SIG-M5 (cell line): ENCODE measurements around the gene ABI3.

Experiments used
- DNase-seq: peaks from one replicate; lab custom pipeline; 2025; lab: John Stamatoyannopoulos, UW

ABI3 gene

GRCh38 chr17:49225554-49226236, 15.2 kb downstream of the ABI3 start:
- DNase-seq, result no peak

GRCh38 chr17:49226771-49227435, 16.4 kb downstream of the ABI3 start:
- no peak for DNase-seq

GRCh38 chr17:49227436-49228261, 17.1 kb downstream of the ABI3 start:
- DNase-seq, result no peak

DNA sequence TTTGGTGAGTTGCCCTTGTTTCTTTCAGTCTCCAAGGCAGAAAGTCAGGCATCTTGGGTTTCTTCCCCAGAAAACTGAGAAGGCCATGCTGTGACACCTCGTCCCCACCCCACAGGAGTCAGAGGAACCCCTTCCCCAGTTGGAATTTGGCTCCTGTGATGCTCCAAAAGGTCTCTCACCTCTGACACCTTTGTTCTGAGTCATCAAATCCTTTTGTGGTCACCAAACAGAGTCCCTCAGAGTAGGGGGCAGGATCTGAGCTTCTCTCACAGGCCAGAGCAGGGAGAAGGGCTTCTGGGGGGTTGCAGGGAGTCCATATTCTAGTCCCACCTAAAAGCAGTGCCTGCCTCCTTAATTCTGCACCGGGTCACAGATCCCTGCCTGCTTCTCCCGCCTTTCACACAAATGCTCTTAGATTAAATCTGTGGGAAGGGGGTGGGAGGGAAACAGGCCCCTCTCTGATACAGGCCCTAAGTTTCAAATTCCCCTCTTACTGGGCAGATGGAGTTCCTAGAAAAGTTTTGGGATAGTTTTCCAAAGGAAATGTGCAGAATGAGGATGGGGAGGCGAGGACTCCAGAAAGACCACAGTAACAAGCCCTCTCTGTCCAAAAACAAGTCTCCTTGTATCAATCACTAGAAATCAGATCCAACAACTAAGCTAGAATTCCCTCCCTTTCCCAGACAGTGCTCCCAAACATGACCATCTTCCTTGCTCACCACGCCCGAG, 18.7 kb downstream of the ABI3 start:
- DNase-seq, result no peak

DNA sequence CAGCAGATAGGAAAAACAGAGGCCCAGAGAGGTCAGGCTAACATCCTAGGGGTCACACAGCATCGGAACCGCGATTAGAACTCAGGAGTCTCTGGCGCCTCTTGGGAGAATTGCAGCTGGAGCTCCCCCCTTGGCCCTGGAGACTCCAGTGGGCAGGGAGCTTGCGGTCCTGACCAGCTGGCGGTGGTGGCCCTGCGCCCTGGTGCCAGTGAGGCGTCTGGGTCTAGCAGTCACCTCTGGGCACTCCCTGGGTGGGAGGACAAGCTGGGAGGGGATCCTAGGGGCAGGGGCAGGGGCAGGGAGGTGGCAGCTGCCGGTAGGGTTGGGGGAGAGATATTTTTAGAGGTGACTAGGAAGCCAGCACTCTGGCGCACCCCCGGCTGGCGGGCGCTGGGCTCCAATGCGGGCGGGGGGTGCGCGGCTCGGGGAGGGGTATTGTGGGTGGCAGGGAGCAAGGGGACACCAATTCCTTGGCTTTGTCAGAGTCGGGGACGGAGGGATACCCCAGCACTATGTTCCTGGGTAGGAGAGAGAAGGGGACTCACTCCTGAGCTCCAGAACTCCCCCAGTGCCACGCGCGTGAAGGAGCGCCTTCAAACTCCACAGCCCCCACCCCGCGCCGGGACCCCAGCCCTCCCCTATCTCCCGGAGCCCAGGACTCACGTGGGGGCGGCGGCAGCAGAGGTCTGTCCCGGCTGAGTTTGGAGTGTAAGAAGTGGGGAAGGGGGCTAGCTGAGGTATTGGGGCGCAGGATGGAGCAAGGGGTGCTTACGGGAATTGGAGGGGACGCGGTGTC, 19.5 kb downstream of the ABI3 start:
- no peak for DNase-seq

DNA sequence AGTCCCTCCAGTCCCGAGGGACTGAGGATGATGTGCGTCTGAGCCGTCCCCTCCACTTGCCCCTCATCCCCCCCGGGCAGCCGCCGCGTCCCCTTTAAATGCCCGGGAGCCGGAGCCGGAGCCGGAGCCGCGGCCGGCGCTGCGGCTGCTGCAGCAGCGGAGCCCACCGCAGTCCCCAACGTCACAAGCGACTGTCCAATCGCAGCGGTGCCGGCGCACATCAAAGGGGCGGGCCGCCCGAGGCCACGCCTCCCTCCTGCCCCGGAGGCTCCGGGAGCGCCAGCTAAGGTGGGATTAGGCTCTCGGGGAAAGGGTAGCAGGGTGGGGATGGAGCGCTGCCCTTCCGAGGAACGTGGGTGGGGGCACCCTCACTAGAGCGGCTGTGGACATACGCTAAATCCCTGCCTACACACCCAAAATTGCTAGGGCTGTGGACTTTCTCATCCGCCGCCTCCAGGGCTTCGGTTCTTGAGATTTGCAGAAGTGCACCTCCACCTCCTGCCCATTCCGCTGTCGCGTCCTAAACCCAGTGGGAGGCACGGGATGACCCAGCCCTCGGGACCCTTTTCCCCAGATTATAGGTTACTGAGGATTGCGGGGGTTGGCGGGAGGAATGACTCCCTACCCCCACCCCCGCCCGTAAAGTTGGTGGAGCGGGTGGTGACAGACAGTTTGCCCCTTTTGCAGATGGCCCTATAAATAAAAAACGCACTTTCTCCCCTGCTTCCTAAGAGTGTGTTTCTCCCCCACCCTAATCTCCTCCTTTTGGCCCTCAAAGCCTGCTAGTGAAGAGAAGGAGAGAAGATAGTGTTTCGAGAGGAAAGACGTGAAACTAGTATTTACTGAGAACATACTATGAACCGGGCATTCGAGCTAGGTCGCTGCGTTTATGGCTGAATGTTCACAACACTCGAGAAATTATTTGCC, 20.4 kb downstream of the ABI3 start, which contains the start of gene PHOSPHO1:
PHOSPHO1 (minus strand) TSS at position 152 of the 927 bp plus-strand sequence. CDS start 4,096 bp downstream, outside the sequence.
- no peak for DNase-seq

GRCh38 chr17:49231563-49231894, 21.0 kb downstream of the ABI3 start:
- DNase-seq, result no peak

DNA sequence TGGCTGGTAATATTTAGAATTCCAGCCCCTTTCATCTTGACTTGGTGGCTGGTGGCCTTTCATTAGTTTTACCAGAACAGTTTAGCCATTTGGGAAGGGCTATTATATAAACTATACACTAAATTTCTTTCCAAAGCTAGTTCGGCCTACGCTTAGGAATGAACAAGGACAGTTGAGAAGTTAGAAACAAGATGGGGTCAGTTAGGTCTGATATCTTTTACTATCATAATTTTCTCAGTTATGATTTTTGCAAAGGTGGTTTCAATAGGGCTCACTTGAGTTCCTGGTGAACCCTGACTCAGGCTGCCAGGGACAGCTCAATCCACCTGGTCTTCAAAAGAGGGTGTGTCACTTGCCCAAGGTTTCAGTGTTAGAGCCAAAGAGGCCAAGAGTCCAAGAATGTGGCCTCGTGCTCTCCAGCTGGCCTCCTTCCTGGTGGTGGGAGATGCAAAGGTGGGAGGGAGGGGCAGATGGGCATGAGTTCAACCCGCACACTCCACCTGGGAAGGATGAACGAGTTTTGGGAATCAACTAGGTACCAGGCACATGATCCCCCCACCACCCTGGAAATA, 24.1 kb downstream of the ABI3 start:
- DNase-seq, result no peak

- DNase-seq, result no peak
These were observed 25.4 kb downstream of the ABI3 start for GRCh38 chr17:49235896-49236295.

DNA sequence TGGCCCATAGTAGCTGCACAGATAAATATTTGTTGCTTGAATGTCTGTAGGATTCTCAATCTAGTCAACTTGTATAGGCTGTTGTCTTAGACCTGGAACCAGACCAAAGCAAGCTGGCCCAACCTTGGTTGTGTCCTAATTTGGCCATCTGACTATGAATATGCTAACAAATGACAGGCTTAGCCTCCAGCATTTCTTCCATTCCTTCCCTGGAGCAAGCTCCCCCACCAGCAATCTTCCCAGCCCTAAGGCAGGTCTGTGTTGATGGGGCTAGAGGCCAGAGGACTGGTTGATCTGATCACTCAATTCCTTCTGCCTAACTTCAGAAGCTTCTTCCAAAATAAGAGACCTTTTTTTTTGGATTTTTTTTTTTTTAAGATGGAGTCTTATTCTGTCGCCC, 29.5 kb downstream of the ABI3 start:
- DNase-seq, result no peak

GRCh38 chr17:49240619-49241018, 30.1 kb downstream of the ABI3 start:
- no peak for DNase-seq

- no peak for DNase-seq
These were observed 30.5 kb downstream of the ABI3 start for GRCh38 chr17:49241040-49241439.

DNA sequence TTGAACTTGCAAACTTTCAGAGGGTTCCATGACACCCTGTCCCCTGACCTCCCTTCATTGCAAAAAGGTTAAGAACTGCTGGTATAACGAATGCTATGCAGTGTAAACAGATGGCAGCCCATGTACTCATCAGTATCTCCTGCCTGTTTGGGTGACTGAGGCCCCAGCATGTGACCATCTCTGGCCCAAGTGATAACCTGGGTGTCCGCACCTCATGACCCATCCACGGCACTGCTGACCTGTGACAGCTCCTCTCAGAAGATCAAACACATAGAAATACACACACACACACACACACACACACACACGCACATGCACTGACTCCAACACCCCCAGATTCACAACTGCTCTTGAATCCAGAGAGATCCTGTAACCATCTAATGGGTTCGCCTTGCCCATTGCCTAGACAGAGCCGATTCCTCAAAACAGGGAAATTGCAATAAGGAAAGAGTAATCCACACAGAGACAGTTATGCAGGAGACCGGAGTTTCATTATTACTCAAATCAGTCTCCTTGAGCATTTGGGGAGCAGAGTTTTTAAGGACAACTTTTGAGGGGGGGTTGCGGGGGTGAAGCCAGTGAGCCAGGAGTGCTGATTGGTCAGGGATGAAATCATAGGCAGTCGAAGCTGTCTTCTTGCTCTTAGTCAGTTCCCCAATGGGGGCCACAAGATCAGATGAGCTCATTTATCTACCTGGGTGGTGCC, 31.3 kb downstream of the ABI3 start:
- no peak for DNase-seq

DNA sequence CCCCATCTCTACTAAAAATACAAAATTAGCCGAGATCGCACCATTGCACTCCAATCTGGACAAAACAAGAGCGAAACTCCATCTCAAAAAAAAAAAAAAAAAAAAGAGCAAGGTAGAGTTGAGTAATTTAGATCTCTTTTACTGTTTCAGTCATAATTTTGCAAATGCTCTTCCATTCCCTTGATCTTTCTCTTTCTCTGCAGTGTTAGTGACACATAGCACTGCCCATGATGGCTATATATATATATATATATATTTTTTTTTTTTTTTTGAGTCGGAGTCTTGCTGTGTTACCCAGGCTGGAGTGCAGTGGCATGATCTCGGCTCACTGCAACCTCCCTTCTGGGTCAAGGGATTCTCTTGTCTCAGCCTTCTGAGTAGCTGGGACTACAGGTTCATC, 32.3 kb downstream of the ABI3 start:
- no peak for DNase-seq

GRCh38 chr17:49244839-49245238, 34.3 kb downstream of the ABI3 start:
- DNase-seq, result no peak

DNA sequence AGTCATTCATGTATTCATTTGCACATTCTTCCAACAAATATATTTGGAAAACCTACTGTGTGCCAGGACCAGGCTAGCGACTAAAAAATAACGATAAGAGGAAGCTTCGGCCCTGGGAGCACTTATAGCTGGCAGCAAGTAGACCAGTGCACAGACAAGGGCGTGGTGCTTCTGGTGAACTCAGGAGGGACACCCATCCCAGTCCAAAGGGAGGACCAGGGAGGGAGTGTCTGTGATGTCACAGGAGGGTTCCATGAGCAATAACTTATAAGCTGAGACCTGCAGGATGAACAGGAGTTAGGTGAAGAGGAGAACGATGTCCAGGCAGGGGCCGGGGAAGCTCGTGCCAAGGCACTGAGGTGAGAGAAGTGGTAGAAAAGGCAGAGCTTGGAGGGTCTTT, 37.4 kb downstream of the ABI3 start:
- no peak for DNase-seq

DNA sequence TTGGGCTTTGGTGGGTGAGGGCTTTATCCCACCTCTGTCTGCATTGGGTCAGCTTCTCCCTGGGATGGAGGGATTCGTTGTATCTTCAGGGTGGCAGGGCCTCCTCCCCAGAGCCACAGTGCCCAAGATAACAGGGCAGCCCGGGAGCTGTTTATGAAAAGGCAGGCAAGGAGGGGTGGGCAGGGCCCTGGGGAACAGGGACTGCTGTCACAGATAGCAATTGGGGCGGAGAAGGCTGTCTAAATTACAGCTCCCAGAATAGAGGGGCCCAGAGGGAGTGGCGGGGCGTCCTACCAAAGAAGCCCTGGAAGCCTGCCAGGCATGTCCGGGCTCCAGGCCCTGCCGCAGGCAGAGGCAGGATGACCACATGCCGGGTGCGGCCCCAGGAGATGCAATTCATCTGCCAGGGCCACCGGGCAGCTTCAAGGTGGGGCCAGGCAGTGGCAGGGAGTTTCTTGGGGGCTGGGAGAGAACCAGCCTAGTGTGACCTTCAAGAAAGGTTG, 38.8 kb downstream of the ABI3 start:
- DNase-seq, result no peak

- no peak for DNase-seq
These were observed 39.5 kb downstream of the ABI3 start for GRCh38 chr17:49249890-49250522.
